GM13976 (cell line): ENCODE measurements around the gene SLC25A13.

ENCODE experiments used
- DNase-seq: peaks from one replicate; pipeline ENCODE4 v3.0.0; 2012; ENCODE audit warnings: low spot score
- CTCF ChIP-seq: IDR thresholded peaks from 2 replicates; pipeline ENCODE4 v1.5.1; 2012; ENCODE audit warnings: borderline replicate concordance, mild to moderate bottlenecking; ENCODE audit not compliant: insufficient read depth; ENCODE audit errors: extremely low read depth, missing control alignments, control extremely low read depth
- in situ Hi-C: fragments of 300-500 bp; cut with MboI; formaldehyde crosslinking; loops from one replicate; pipeline ENCODE4 v1.12.0; 2022; ENCODE audit warnings: low sequenced_read_pairs, mixed read lengths, inconsistent platforms; ENCODE audit not compliant: unreplicated experiment

The SLC25A13 gene

GRCh38 chr7:96221888-96222287, 100.0 kb downstream of the SLC25A13 start:
- in situ Hi-C loops = no loop called here
- no peak for DNase-seq
- TF ChIP-seq CTCF = no peak

DNA sequence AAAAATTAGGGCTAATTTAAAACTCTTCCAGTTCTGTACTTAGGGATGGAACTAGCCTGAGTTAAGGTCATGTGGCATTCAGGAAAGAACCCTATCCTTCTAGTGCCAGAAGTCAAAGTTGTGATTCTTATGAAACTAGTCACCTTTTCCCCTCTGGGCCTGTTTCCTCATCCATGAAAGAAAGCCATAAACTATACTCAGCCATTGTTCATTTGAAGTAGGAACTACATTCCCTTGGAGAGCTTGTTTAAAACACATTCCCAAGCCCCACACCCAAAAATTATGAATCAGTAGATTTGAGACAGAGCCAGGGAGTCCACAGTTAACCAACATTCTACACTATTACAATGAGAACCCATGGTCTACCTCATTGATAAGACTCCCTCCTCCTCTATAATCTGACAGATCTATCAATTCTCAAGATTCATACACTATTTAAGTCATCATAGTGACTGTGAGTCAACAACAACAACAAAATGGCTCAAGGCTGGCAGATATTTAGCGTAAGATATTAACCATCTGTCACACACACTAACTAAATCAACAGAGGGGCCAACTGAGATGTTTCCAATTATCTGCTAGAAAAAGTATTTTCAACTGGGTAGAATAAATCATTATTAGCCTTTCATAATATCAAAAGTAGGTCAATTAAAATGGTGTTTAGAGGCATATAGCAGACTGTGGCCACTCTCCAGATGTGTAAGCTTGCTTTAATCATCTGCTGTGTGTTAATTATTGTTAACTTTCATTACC, 102.3 kb downstream of the SLC25A13 start:
- in situ Hi-C loops = no loop called here
- DNase-seq = no peak
- TF ChIP-seq CTCF = no peak

DNA sequence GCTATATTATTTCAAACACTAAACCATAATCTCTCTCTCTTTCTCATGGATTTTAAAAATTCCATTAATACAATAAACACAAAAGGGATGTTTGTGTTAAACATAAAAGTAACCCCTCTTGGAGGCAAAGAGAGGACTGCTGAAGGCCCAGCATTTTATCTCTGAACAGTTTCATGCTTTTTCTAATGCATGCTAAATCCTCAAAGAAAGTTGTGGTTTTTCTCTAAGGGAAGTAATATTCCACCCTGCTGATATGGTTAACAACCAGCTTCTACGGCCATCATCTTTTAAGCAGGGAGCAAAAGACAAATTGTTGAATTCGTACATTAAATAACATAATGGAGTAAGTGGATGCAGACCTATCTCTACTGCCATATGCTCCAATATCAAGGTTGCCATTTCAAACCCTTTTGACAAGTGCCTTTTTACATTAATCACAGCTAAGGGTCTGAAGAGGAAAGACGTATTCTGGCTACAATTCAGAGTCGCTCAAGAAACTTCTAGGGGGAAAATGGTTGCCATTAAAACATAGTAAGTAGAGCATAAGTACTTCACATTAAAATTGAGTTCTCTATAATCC, 103.1 kb downstream of the SLC25A13 start:
- in situ Hi-C loops = no loop called here
- TF ChIP-seq CTCF = no peak
- DNase-seq = no peak

DNA sequence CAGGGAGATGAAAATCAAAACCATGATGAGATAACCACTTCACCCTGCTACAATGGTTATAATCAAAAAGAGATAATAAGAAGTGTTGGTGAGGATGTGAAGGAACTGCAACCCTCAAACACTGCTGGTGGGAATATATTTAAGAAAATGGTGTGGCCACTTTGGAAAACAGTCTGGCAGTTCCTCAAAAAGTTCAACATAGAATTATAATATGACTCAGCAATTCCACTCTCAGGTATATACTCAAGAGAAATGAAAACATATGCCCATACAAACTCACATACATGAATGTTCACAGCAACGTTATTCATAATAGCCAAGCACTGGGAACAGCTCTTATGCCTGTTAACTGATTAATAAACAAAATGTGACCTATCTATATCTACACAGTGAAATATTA, 104.8 kb downstream of the SLC25A13 start:
- in situ Hi-C loops = no loop called here
- DNase-seq = no peak

GRCh38 chr7:96216373-96216772, 105.5 kb downstream of the SLC25A13 start:
- no peak for DNase-seq
- no peak for TF ChIP-seq CTCF
- in situ Hi-C loops = no loop called here

More for the DNA sequence above, 104.8 kb downstream of the SLC25A13 start:
- no peak for TF ChIP-seq CTCF

- no peak for DNase-seq
- in situ Hi-C loops = no loop called here
- TF ChIP-seq CTCF = no peak
Measured at GRCh38 chr7:96212474-96212873, 109.4 kb downstream of the SLC25A13 start.
